ENCODE data around the gene TACSTD2. TPM values are rescaled to one million over a fixed set of nuclear protein-coding genes. Genes with fewer than 3 reads are reported as not detected.

TACSTD2 gene
- total RNA-seq, 1 donor from 2014 or later: not detected

DNA sequence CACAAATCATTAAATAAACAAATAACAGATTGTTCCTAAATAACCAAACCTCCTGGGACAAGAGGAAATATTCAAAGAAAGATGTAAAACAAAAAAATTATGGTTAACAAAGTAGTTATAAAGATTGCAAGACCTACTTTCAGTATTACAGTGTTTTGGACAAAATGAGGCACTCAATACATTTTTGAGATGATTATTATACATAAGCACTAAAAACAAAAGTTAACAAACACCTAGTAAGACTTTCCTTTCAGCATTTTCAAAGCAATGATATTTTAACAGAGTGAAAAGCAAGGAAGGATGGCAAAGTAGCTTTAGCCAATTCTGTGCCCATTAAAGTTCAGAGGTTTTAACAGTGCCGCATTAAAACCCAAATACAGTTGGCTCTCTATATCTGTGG, 47.8 kb downstream of the TACSTD2 start:
- no peak overlapping the region for H3K27ac Mint-ChIP-seq

DNA sequence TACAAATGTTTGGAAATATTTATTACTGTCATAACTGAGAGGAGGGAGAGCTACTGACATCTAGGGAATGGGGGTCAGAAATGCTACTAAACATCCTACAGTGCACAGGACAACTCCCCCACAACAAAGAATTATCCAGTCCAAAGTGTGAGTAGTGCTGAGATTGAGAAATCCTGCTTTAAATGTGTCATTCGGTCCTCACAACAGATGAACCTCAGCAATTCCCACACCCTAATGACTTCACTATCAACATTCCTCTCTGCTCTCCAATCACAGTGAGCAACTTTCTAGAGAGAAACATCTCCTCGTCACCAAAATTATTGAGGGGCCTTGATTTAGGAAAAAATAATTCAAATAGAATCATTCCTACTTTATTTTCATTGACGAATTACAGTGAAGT, 48.5 kb downstream of the TACSTD2 start:
- CTCF ChIA-PET: interaction anchor here (0.8 to 2.3 kb wide), 2 partner anchors 12 to 124 kb away, joined by 3 to 8 read pairs; no protein-coding TSS in a partner anchor

More for the DNA sequence above, 47.8 kb downstream of the TACSTD2 start:
- CTCF ChIA-PET: no interaction called here
- no peak for ATAC-seq (ENCODE audit: low read depth)
- intact Hi-C loops (cut with micrococcal nuclease): no loop called here
- Mint-ChIP-seq H3K4me1 (peaks cover 8% of the 10 kb centered on the region), H3K36me3 (ENCODE audit: low read depth) (peaks cover 33% of the 10 kb centered on the region), H3K9me3 (no peaks in the 10 kb centered on the region), H3K27me3 (no peaks in the 10 kb centered on the region), H3K4me3 (no peak overlapping the region)
- POLR2A ChIA-PET: no interaction called here
- DNase-seq: no peak
- TF ChIP-seq, protein P1, sequence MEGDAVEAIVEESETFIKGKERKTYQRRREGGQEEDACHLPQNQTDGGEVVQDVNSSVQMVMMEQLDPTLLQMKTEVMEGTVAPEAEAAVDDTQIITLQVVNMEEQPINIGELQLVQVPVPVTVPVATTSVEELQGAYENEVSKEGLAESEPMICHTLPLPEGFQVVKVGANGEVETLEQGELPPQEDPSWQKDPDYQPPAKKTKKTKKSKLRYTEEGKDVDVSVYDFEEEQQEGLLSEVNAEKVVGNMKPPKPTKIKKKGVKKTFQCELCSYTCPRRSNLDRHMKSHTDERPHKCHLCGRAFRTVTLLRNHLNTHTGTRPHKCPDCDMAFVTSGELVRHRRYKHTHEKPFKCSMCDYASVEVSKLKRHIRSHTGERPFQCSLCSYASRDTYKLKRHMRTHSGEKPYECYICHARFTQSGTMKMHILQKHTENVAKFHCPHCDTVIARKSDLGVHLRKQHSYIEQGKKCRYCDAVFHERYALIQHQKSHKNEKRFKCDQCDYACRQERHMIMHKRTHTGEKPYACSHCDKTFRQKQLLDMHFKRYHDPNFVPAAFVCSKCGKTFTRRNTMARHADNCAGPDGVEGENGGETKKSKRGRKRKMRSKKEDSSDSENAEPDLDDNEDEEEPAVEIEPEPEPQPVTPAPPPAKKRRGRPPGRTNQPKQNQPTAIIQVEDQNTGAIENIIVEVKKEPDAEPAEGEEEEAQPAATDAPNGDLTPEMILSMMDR (IDR thresholded peaks at IDR 0.05): no peak

More for the DNA sequence above, 48.5 kb downstream of the TACSTD2 start:
- no peak for ATAC-seq (ENCODE audit: low read depth)
- no peak overlapping the region for H3K4me3 Mint-ChIP-seq
- no peaks in the 10 kb centered on the region for H3K9me3 Mint-ChIP-seq
- intact Hi-C loops (cut with micrococcal nuclease): no loop called here
- H3K36me3 Mint-ChIP-seq (ENCODE audit: low read depth): peaks cover 40% of the 10 kb centered on the region
- POLR2A ChIA-PET: no interaction called here
- TF ChIP-seq, protein P1 (IDR thresholded peaks at IDR 0.05): no peak
- H3K27ac Mint-ChIP-seq: no peak overlapping the region
- H3K4me1 Mint-ChIP-seq: peaks cover 8% of the 10 kb centered on the region
- no peak for DNase-seq
- H3K27me3 Mint-ChIP-seq: no peaks in the 10 kb centered on the region

Other genes starting within 250 kb of the TACSTD2 start
- gene OMA1, start 30.5 kb downstream of the TACSTD2 start, total RNA-seq: 47.8 and 48.7 TPM in 2 replicates
- gene MYSM1, start 122.8 kb upstream of the TACSTD2 start, total RNA-seq: 44.9 and 57.0 TPM in 2 replicates
- gene JUN, start 206.8 kb upstream of the TACSTD2 start, total RNA-seq: 35.3 and 36.6 TPM in 2 replicates